Cortex of kidney (tissue), 1 donor: ENCODE results near the gene STKLD1.
"Not testable (repeated sequence)": the region's sequence is repeated elsewhere in the genome, so short reads cannot be mapped to it uniquely, and the experiment has no call there.

Experiments
- DNase-seq: peaks from one replicate; lab custom pipeline; 2025; lab: John Stamatoyannopoulos, UW

The STKLD1 gene

GRCh38 chr9:133362359-133363044 is 13.7 kb upstream of the STKLD1 start:
- no peak for DNase-seq

- DNase-seq: no peak
Measured at GRCh38 chr9:133366435-133366834, 9.7 kb upstream of the STKLD1 start.

GRCh38 chr9:133367221-133367620 is 8.9 kb upstream of the STKLD1 start:
- no peak for DNase-seq

GRCh38 chr9:133367778-133368177 is 8.4 kb upstream of the STKLD1 start:
- no peak for DNase-seq

GRCh38 chr9:133368249-133368881 is 7.8 kb upstream of the STKLD1 start:
- DNase-seq: no peak

- no peak for DNase-seq
Measured at GRCh38 chr9:133369422-133369821, 6.7 kb upstream of the STKLD1 start.

- DNase-seq: no peak
Measured at GRCh38 chr9:133369933-133370332, 6.2 kb upstream of the STKLD1 start.

GRCh38 chr9:133370685-133371084 is 5.5 kb upstream of the STKLD1 start:
- no peak for DNase-seq

- DNase-seq: no peak
Measured at GRCh38 chr9:133371261-133371711, 4.9 kb upstream of the STKLD1 start.

GRCh38 chr9:133372144-133372543 is 4.0 kb upstream of the STKLD1 start:
- no peak for DNase-seq

- no peak for DNase-seq
Measured at GRCh38 chr9:133374612-133375115, 1.5 kb upstream of the STKLD1 start.

GRCh38 chr9:133375116-133375723 is 946 bp upstream of the STKLD1 start:
- no peak for DNase-seq

GRCh38 chr9:133377280-133377679 is 1.1 kb downstream of the STKLD1 start:
- not testable (repeated sequence) for DNase-seq

- DNase-seq: no peak
Measured at GRCh38 chr9:133377721-133378216, 1.6 kb downstream of the STKLD1 start.

GRCh38 chr9:133378408-133378962 is 2.3 kb downstream of the STKLD1 start:
- DNase-seq: no peak

- no peak for DNase-seq
Measured at GRCh38 chr9:133379153-133380086, 3.3 kb downstream of the STKLD1 start.

- no peak for DNase-seq
Measured at GRCh38 chr9:133380734-133381133, 4.6 kb downstream of the STKLD1 start.

- DNase-seq: no peak
Measured at GRCh38 chr9:133382507-133383141, 6.5 kb downstream of the STKLD1 start.

GRCh38 chr9:133383438-133383837 is 7.3 kb downstream of the STKLD1 start:
- DNase-seq: no peak

- no peak for DNase-seq
Measured at GRCh38 chr9:133384736-133385321, 8.7 kb downstream of the STKLD1 start.

- DNase-seq: no peak
Measured at GRCh38 chr9:133385452-133385851, 9.3 kb downstream of the STKLD1 start.
